ENCODE data around the gene SLC10A3.

SLC10A3 gene, protein sequence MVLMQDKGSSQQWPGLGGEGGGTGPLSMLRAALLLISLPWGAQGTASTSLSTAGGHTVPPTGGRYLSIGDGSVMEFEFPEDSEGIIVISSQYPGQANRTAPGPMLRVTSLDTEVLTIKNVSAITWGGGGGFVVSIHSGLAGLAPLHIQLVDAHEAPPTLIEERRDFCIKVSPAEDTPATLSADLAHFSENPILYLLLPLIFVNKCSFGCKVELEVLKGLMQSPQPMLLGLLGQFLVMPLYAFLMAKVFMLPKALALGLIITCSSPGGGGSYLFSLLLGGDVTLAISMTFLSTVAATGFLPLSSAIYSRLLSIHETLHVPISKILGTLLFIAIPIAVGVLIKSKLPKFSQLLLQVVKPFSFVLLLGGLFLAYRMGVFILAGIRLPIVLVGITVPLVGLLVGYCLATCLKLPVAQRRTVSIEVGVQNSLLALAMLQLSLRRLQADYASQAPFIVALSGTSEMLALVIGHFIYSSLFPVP

DNA sequence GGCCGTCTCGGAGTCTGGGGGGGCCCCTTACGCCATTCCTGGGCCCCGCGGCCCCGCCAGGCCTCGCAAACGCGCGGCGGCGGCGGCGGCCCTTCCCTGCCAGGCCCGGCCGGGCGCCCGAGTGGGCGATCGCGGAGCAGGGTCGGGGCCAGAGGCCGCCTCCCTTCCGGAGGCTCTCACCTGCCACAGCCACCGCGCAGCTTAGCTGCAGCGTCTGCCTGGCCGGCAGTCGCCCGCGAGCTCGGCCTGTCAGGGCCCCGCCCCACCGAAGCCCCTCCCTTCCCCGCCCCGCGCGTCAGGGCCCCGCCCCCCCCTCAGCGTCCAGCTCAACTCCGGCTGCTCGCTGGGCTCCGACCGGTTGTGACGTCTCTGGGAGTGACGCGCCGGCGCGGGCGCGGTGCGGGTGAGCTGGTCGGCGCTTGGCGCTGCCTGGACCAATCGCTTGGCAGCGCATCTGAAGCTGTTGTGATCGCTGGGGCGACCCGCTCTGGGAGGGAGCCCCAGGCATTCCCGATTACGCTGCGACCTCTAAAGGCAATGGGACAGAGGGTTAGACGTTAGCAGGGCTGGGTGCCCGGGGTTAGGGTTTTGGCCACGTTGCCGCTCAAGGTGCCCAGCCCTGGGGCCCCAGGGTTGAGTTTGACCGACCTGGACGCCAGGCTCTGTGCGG lies at the start of gene SLC10A3:
SLC10A3 (minus strand) TSS at position 216 of the 670 bp plus-strand sequence. CDS start 1,689 bp downstream, outside the sequence.
- TF ChIP-seq, protein P1, sequence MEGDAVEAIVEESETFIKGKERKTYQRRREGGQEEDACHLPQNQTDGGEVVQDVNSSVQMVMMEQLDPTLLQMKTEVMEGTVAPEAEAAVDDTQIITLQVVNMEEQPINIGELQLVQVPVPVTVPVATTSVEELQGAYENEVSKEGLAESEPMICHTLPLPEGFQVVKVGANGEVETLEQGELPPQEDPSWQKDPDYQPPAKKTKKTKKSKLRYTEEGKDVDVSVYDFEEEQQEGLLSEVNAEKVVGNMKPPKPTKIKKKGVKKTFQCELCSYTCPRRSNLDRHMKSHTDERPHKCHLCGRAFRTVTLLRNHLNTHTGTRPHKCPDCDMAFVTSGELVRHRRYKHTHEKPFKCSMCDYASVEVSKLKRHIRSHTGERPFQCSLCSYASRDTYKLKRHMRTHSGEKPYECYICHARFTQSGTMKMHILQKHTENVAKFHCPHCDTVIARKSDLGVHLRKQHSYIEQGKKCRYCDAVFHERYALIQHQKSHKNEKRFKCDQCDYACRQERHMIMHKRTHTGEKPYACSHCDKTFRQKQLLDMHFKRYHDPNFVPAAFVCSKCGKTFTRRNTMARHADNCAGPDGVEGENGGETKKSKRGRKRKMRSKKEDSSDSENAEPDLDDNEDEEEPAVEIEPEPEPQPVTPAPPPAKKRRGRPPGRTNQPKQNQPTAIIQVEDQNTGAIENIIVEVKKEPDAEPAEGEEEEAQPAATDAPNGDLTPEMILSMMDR (IDR thresholded peaks at IDR 0.05), result no peak
- Histone ChIP-seq H3K4me1 (peaks cover 0 to 31% (median 18%) of the 10 kb centered on the region in 4 donors), H3K27me3 (no peaks in the 10 kb centered on the region), H3K27ac (peak within 1 kb of the TSS; percentile 93 to 94), H3K4me3 (peak within 1 kb of the TSS; percentile 77 to 81), H3K9me3 (no peaks in the 10 kb centered on the region), H3K36me3 (no peaks in the 10 kb centered on the region)
- intact Hi-C loops (cut with DNase I; ENCODE audit: low total_unique reads), result no loop called here
- DNase-seq, result peak; percentile 90 to 96

DNA sequence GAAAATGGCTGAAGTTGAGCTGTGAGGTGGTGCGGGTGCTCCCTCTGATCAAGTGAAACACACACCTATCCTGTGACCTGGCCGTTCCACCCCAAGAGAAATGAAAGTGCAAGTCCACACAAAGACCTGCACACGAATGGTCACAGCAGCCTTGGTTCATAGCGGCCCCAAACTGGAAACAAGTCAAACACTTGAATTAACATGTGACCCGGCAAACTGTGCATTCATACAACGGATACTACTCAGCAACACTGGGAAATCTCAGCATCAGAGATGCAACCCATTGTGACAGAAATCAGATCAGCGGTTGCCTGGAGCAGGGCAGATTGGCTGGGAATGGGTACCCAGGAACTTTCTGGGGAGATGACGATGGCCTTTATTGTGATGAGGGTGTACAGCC lies 48.6 kb upstream of the SLC10A3 start:
- Histone ChIP-seq H3K36me3 (peaks cover 0 to 15% (median 11%) of the 10 kb centered on the region in 3 donors), H3K4me3 (no peak overlapping the region), H3K27ac (no peak overlapping the region), H3K4me1 (peaks cover 0 to 48% (median 26%) of the 10 kb centered on the region in 4 donors), H3K27me3 (no peaks in the 10 kb centered on the region), H3K9me3 (no peaks in the 10 kb centered on the region)
- TF ChIP-seq, protein P1 (IDR thresholded peaks at IDR 0.05), result no peak
- intact Hi-C loops (cut with DNase I; ENCODE audit: low total_unique reads), result no loop called here
- no peak for DNase-seq

DNA sequence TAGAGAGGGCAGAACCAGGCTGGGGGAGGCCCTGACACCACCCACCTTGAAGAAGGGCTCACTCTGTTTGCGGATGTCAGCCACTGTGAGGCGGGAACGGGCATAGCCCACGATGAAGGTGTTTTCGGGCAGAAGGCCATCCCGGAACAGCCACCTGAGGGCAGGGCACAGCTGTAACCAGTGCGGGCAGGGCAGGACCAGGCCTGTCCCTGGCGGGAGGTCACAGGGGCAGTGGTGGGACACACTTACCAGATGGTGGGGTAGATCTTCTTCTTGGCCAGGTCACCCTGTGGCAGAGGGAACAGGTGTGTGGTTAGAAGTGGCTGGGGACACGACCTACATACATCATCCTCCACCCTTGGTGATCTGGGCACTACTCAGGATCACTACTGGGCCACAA lies 45.5 kb upstream of the SLC10A3 start:
- Histone ChIP-seq H3K27ac (no peak overlapping the region), H3K4me3 (no peak overlapping the region), H3K27me3 (no peaks in the 10 kb centered on the region), H3K36me3 (peaks cover 0 to 45% (median 20%) of the 10 kb centered on the region in 3 donors), H3K9me3 (no peaks in the 10 kb centered on the region), H3K4me1 (peaks cover 0 to 26% (median 12%) of the 10 kb centered on the region in 4 donors)
- no peak for DNase-seq
- intact Hi-C loops (cut with DNase I; ENCODE audit: low total_unique reads), result no loop called here
- TF ChIP-seq, protein P1 (IDR thresholded peaks at IDR 0.05), result no peak

DNA sequence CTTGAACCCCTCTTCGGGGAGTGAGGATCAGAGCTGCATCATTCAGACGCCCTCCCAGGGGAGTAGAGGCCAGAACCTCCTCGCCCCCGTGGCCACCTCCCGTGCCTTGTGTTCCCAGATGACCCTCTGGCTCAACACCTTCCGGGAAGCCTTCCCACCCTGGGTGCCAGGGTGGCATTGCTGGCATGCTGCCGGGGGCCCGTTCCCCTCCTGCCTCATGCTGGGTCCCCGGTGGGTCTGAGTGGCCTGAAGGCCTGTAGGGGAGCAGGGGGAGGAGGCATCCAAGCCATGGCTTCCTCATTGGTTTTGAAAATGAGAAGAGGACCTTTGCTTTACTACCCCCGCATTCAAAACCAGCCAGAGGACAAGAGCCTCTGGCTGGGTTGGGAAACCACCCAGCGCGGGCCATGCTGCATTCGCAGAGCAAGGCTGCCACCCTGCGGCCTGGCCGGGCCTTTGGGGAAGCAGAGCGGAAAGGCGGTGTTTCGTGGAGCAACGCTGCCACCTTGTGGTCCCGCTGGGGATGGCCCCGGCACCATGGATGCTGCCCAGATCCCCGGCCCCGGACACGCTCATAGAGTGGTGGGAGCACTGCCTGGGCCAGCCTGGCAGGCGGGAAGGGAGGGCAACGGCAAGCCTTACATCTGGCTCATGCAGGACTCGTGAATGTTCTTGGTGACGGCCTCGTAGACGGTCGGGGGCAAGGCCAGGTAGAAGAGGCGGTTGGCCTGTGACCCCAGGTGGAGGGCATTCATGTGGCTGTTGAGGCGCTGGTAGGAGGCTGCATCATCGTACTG lies 44.3 kb upstream of the SLC10A3 start:
- Histone ChIP-seq H3K4me3 (no peak overlapping the region), H3K9me3 (no peaks in the 10 kb centered on the region), H3K36me3 (peaks cover 0 to 45% (median 20%) of the 10 kb centered on the region in 3 donors), H3K27me3 (no peaks in the 10 kb centered on the region), H3K27ac (peak overlapping the region; percentile 41 to 70), H3K4me1 (peaks cover 0 to 23% (median 9%) of the 10 kb centered on the region in 4 donors)
- TF ChIP-seq, protein P1 (IDR thresholded peaks at IDR 0.05), result peak; percentile 87 to 97
- DNase-seq, result peak; percentile 80 to 91
- intact Hi-C loops (cut with DNase I; ENCODE audit: low total_unique reads), result loop anchor here (5.0 kb wide), 1 partner anchor 132 kb away; no protein-coding TSS in a partner anchor

DNA sequence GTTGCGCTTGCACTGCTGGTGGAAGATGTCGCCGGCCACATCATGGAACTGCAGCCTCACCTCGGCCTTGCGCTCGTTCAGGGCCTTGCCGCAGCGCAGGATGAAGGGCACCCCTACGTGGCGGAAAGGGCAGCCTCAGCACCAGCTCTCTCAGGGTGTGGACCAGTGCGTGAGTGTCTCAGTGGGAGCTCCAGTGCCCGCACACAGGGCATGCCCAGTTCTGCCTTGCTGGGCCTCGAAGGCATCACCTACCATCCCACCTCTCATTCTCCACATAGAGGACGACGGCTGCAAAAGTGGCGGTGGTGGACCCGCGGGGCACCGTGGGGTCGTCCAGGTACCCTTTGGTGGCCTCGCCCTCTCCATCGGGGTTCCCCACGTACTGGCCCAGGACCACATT lies 42.3 kb upstream of the SLC10A3 start:
- no peak overlapping the region for H3K4me3 ChIP-seq
- H3K27me3 ChIP-seq, result no peaks in the 10 kb centered on the region
- H3K36me3 ChIP-seq, result peaks cover 0 to 45% (median 20%) of the 10 kb centered on the region in 3 donors
- H3K9me3 ChIP-seq, result no peaks in the 10 kb centered on the region
- H3K27ac ChIP-seq, result no peak overlapping the region
- DNase-seq, result no peak
- intact Hi-C loops (cut with DNase I; ENCODE audit: low total_unique reads), result loop anchor here (5.0 kb wide), 1 partner anchor 130 kb away; no protein-coding TSS in a partner anchor
- H3K4me1 ChIP-seq, result peaks cover 0 to 23% (median 9%) of the 10 kb centered on the region in 4 donors
- TF ChIP-seq, protein P1 (IDR thresholded peaks at IDR 0.05), result no peak
